H9 (cell line): ENCODE data around the gene TMEM182. TPM values are rescaled to one million over a fixed set of nuclear protein-coding genes. Genes with fewer than 3 reads are reported as not detected.

ENCODE experiments used
- DNase-seq: peaks from one replicate; pipeline ENCODE4 v3.0.0-alpha.2; 2017
- H2AFZ ChIP-seq: one replicate; pipeline ENCODE4 v1.6.1; 2013; ENCODE audit warnings: mild to moderate bottlenecking, low read length, control low read depth, moderate library complexity
- H2AK5ac ChIP-seq: 2 replicates; pipeline ENCODE4 v1.6.1; 2013; ENCODE audit warnings: low read length, control low read depth, mixed read lengths; ENCODE audit not compliant: insufficient read length
- H2BK120ac ChIP-seq: one replicate; pipeline ENCODE4 v1.6.1; 2013; ENCODE audit warnings: low read depth, mild to moderate bottlenecking, low read length, control low read depth, inconsistent platforms; ENCODE audit not compliant: poor library complexity, severe bottlenecking
- H2BK12ac ChIP-seq: 2 replicates; pipeline ENCODE4 v1.6.1; 2013; ENCODE audit warnings: low read length, control low read depth, mixed read lengths, low read depth; ENCODE audit not compliant: insufficient read length
- H2BK15ac ChIP-seq: 2 replicates; pipeline ENCODE4 v1.6.1; 2013; ENCODE audit warnings: low read depth, low read length, control low read depth
- H2BK20ac ChIP-seq: one replicate; pipeline ENCODE4 v1.6.1; 2013; ENCODE audit warnings: low read depth, mild to moderate bottlenecking, low read length, control low read depth, inconsistent platforms; ENCODE audit not compliant: poor library complexity, severe bottlenecking
- H2BK5ac ChIP-seq: 2 replicates; pipeline ENCODE4 v1.6.1; 2013; ENCODE audit warnings: low read length, control low read depth, mixed read lengths; ENCODE audit not compliant: insufficient read length
- H3K14ac ChIP-seq: 2 replicates; pipeline ENCODE4 v1.6.1; 2013; ENCODE audit warnings: low read length, control low read depth; ENCODE audit not compliant: insufficient read depth
- H3K18ac ChIP-seq: 2 replicates; pipeline ENCODE4 v1.6.1; 2013; ENCODE audit warnings: low read depth, mild to moderate bottlenecking, mixed read lengths, low read length, control low read depth; ENCODE audit not compliant: insufficient read length
- H3K23ac ChIP-seq: 2 replicates; pipeline ENCODE4 v1.6.1; 2013; ENCODE audit warnings: low read length, control low read depth, mixed read lengths, low read depth; ENCODE audit not compliant: insufficient read length
- H3K23me2 ChIP-seq: 2 replicates; pipeline ENCODE4 v1.6.1; 2013; ENCODE audit warnings: low read depth, mild to moderate bottlenecking, mixed read lengths, low read length, control low read depth; ENCODE audit not compliant: insufficient read length, poor library complexity, severe bottlenecking
- H3K27ac ChIP-seq: 2 replicates; pipeline ENCODE4 v1.5.1; 2013; ENCODE audit warnings: low read length, control low read depth, mixed read lengths, low read depth; ENCODE audit not compliant: insufficient read length
- H3K27me3 ChIP-seq: 2 replicates; pipeline ENCODE4 v1.6.1; 2013; ENCODE audit warnings: low read length, control low read depth, inconsistent platforms; ENCODE audit not compliant: insufficient read depth
- H3K4ac ChIP-seq: 2 replicates; pipeline ENCODE4 v1.6.1; 2013; ENCODE audit warnings: low read depth, mild to moderate bottlenecking, control low read depth, inconsistent platforms, low read length, moderate library complexity
- H3K4me1 ChIP-seq: 2 replicates; pipeline ENCODE4 v1.6.1; 2013; ENCODE audit warnings: low read length, control low read depth, inconsistent platforms; ENCODE audit not compliant: insufficient read depth
- H3K4me2 ChIP-seq: 2 replicates; pipeline ENCODE4 v1.6.1; 2013; ENCODE audit warnings: low read length, control low read depth, mixed read lengths; ENCODE audit not compliant: insufficient read length, insufficient read depth
- H3K56ac ChIP-seq: 2 replicates; pipeline ENCODE4 v1.6.1; 2013; ENCODE audit warnings: low read depth, mild to moderate bottlenecking, mixed read lengths, low read length, control low read depth; ENCODE audit not compliant: insufficient read length
- H3K79me1 ChIP-seq: 2 replicates; pipeline ENCODE4 v1.6.1; 2013; ENCODE audit warnings: low read depth, mild to moderate bottlenecking, moderate library complexity, low read length, control low read depth, inconsistent platforms; ENCODE audit not compliant: insufficient read depth, poor library complexity, severe bottlenecking
- H3K79me2 ChIP-seq: 2 replicates; pipeline ENCODE4 v1.6.1; 2013; ENCODE audit warnings: low read length, control low read depth, inconsistent platforms; ENCODE audit not compliant: insufficient read depth
- H3K9ac ChIP-seq: 2 replicates; pipeline ENCODE4 v1.6.1; 2013; ENCODE audit warnings: low read length, control low read depth, mixed read lengths; ENCODE audit not compliant: insufficient read length; ENCODE audit errors: extremely low read depth
- H3K9me3 ChIP-seq: one replicate; pipeline ENCODE4 v1.6.1; 2013; ENCODE audit warnings: low read depth, low read length, inconsistent platforms; ENCODE audit not compliant: control insufficient read depth
- H3T11ph ChIP-seq: one replicate; pipeline ENCODE4 v1.6.1; 2013; ENCODE audit warnings: mild to moderate bottlenecking, low read length, control low read depth, inconsistent platforms
- H4K20me1 ChIP-seq: one replicate; pipeline ENCODE4 v1.6.1; 2013; ENCODE audit not compliant: control insufficient read depth, insufficient read length, insufficient read depth
- H4K5ac ChIP-seq: 2 replicates; pipeline ENCODE4 v1.6.1; 2013; ENCODE audit warnings: low read depth, mild to moderate bottlenecking, mixed read lengths, low read length, control low read depth; ENCODE audit not compliant: insufficient read length
- H4K8ac ChIP-seq: replicated peaks from 2 replicates; pipeline ENCODE4 v1.6.1; 2013; ENCODE audit warnings: low read length, control low read depth, mixed read lengths, low read depth; ENCODE audit not compliant: insufficient read length
- H4K91ac ChIP-seq: 2 replicates; pipeline ENCODE4 v1.6.1; 2013; ENCODE audit warnings: low read depth, mild to moderate bottlenecking, moderate library complexity, mixed read lengths, low read length, control low read depth; ENCODE audit not compliant: insufficient read length
- H3K27ac Mint-ChIP-seq, 3 experiments: 2 replicates in 2 of 3; 3 replicates in 1 of 3; pipeline ENCODE4 v1.8.0; 2020 to 2021; ENCODE audit warnings: mixed read lengths in 3 of 3, mild to moderate bottlenecking in 1 of 3, moderate library complexity in 1 of 3
- H3K27me3 Mint-ChIP-seq: 2 replicates; pipeline ENCODE4 v1.8.0; 2021; ENCODE audit warnings: low read depth, mild to moderate bottlenecking, moderate library complexity, mixed read lengths
- H3K36me3 Mint-ChIP-seq, 3 experiments: 2 replicates in 2 of 3; 3 replicates in 1 of 3; pipeline ENCODE4 v1.8.0; 2020 to 2021; ENCODE audit warnings: low read depth in 3 of 3, mixed read lengths in 3 of 3; ENCODE audit not compliant: insufficient read depth in 1 of 3
- H3K4me1 Mint-ChIP-seq, 2 experiments: 2 replicates each; pipeline ENCODE4 v1.8.0; 2020; ENCODE audit warnings: mixed read lengths in 2 of 2
- H3K4me3 Mint-ChIP-seq, 2 experiments: 2 replicates in 1 of 2; 3 replicates in 1 of 2; pipeline ENCODE4 v1.8.0; 2020 to 2021; ENCODE audit warnings: mild to moderate bottlenecking in 2 of 2, mixed read lengths in 2 of 2, moderate library complexity in 1 of 2
- H3K9me3 Mint-ChIP-seq, 2 experiments: 2 replicates in 1 of 2; 3 replicates in 1 of 2; pipeline ENCODE4 v1.8.0; 2020; ENCODE audit warnings: mild to moderate bottlenecking in 2 of 2, mixed read lengths in 2 of 2, moderate library complexity in 1 of 2
- WGBS: extraction: QIAGEN DNeasy Blood & Tissue Kit; methylation state at CpG from one replicate; pipeline ENCODE4 v1.1.7; 2013; ENCODE audit warnings: missing lambda C conversion rate, low lambda C conversion rate, mixed read lengths; ENCODE audit not compliant: insufficient read length; ENCODE audit errors: extremely low coverage; 5-methylcytosine and 5-hydroxymethylcytosine counted together
- total RNA-seq: library from RNA; stranded (reverse); gene quantifications from 2 replicates; pipeline ENCODE4 v1.2.1, GENCODE V29; 2021
- TF ChIP-seq, protein P1 (sequence below): fragments of 200-600 bp; sonication (generic); conservative IDR thresholded peaks from 3 replicates; pipeline ENCODE4 v1.8.0; 2021; ENCODE audit warnings: antibody characterized with exemption, mild to moderate bottlenecking

Gene TMEM182
- total RNA-seq, 1 experiment from 2014 or later: 3.6 TPM

DNA sequence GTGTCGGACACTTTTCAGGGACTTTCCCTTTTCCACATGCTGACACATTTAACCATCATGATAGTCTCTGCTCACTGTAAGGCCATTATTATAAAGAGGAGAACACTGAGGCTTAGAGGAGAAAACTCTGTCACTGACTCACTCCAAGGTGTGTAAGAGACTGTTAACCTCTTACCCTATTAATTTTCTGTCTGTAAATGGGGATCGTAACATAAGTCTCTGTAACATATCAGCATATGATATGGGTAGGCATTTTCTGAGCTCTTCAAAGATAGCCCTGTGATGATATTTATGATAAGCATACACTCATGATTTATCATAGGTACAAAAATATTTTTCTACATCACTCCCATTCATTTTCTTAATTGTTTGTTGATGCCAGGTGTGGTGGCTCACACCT is 36.4 kb downstream of the TMEM182 start:
- H3K9me3 Mint-ChIP-seq: peaks cover 36 to 39% of the 10 kb centered on the region in 2 experiments
- Histone ChIP-seq H2BK120ac (no peak overlapping the region), H3K14ac (no peak overlapping the region), H4K8ac (no peak overlapping the region), H4K5ac (no peak overlapping the region), H3K4me1 (no peaks in the 10 kb centered on the region), H3K56ac (no peak overlapping the region), H3K23me2 (no peaks in the 10 kb centered on the region), H4K20me1 (no peaks in the 10 kb centered on the region), H2BK12ac (no peak overlapping the region), H3K4ac (no peak overlapping the region), H3K9me3 (peaks cover 25% of the 10 kb centered on the region), H3K27me3 (no peaks in the 10 kb centered on the region), H3K23ac (no peak overlapping the region), H2AFZ (no peak overlapping the region), H2BK15ac (no peak overlapping the region), H3K18ac (no peak overlapping the region), H3T11ph (no peak overlapping the region), H3K27ac (no peak overlapping the region), H3K9ac (no peak overlapping the region), H3K79me1 (no peaks in the 10 kb centered on the region), H3K4me2 (no peak overlapping the region), H2BK5ac (no peak overlapping the region), H3K79me2 (no peaks in the 10 kb centered on the region), H2BK20ac (no peak overlapping the region), H2AK5ac (no peak overlapping the region), H4K91ac (no peak overlapping the region)
- H3K4me3 Mint-ChIP-seq: no peak overlapping the region
- no peak overlapping the region for H3K27ac Mint-ChIP-seq
- TF ChIP-seq, protein P1, sequence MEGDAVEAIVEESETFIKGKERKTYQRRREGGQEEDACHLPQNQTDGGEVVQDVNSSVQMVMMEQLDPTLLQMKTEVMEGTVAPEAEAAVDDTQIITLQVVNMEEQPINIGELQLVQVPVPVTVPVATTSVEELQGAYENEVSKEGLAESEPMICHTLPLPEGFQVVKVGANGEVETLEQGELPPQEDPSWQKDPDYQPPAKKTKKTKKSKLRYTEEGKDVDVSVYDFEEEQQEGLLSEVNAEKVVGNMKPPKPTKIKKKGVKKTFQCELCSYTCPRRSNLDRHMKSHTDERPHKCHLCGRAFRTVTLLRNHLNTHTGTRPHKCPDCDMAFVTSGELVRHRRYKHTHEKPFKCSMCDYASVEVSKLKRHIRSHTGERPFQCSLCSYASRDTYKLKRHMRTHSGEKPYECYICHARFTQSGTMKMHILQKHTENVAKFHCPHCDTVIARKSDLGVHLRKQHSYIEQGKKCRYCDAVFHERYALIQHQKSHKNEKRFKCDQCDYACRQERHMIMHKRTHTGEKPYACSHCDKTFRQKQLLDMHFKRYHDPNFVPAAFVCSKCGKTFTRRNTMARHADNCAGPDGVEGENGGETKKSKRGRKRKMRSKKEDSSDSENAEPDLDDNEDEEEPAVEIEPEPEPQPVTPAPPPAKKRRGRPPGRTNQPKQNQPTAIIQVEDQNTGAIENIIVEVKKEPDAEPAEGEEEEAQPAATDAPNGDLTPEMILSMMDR: no peak
- WGBS: no CpG with 5 or more reads among the region's 2 CpGs
- H3K4me1 Mint-ChIP-seq: no peaks in the 10 kb centered on the region
- peaks cover 49 to 57% (median 53%) of the 10 kb centered on the region in 3 experiments for H3K36me3 Mint-ChIP-seq
- H3K27me3 Mint-ChIP-seq: peaks cover 3% of the 10 kb centered on the region; the same call in 1 of the 2 replicates
- DNase-seq: no peak
